ENCODE data around the gene EPHB2.
"Not testable (repeated sequence)": the region's sequence is repeated elsewhere in the genome, so short reads cannot be mapped to it uniquely, and the experiment has no call there.

EPHB2 gene

DNA sequence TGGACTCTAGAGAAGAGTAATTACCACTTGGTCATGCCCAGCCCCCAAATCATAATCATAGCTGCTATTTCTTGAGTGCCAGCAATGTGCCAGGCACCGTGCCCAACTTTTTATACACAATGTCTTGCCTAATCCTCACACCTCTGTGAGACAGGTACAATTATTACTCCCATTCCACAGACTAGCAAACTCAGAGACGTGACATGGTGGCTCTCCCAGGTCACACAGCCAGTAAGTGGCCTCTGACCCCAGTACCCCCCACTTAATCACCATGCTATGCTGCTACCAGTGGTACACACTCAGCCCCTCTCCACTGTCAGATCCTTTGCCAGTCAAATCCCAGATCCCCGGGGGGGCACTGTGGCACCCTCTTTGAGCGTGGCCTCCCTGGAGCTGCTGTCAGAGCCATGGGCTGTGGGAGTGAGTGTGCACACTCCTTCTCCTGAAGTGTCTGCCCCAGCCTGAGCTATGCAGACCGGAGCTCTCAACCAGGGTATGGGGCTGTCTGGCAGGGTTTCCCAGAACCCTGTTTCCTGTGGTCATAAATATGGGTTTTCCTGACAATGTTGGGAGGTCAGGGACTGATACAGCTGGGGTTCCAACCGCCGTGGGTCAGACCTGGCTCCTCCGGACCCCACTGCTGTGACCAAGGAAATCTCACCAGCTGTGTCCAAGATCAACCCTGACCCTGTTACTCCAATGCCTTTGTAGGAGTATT, 210.3 kb downstream of the EPHB2 start:
- H3K4me1 Mint-ChIP-seq (ENCODE audit: low read depth) = no peaks in the 10 kb centered on the region
- no peaks in the 10 kb centered on the region for H3K27me3 Mint-ChIP-seq (ENCODE audit: low read depth)
- H3K27ac Mint-ChIP-seq = no peak overlapping the region
- no peak overlapping the region for H3K4me3 Mint-ChIP-seq
- H3K36me3 Mint-ChIP-seq (ENCODE audit: low read depth) = no peaks in the 10 kb centered on the region
- no peaks in the 10 kb centered on the region for H3K9me3 Mint-ChIP-seq

DNA sequence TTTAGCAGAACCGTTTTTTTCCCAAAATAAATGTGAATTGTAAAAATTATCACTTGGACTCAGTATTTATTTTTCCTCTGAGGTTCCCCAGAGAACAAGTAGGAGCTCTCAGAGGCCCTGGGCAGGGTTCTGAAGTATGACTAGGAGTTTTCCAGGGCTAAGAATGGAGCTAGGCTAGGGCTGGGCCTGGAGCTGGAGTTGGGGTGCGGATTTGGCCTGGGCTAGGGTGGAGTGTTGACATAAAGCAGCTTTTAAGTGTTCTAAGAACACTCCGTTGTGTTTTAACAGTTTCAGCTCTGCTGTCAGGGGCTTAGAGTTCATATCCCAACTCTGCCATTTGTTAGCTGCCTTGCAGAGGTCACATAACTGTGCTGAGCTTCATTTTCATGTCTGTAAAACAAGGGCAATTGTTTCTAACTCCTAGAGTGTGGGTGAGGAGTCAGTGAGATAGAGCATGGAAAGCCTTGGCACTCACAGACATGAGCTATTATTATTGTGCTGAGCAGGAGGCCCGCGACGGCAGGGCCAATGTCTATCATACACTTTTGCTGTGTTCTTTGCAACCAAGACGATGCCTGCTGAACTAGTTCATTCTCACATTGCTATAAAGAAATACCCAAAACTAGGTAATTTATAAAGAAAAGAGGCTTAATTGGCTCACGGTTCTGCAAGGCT, 210.9 kb downstream of the EPHB2 start:
- Mint-ChIP-seq H3K36me3 (ENCODE audit: low read depth) (no peaks in the 10 kb centered on the region), H3K27ac (no peak overlapping the region), H3K4me3 (no peak overlapping the region), H3K9me3 (no peaks in the 10 kb centered on the region), H3K4me1 (ENCODE audit: low read depth) (no peaks in the 10 kb centered on the region), H3K27me3 (ENCODE audit: low read depth) (no peaks in the 10 kb centered on the region)

DNA sequence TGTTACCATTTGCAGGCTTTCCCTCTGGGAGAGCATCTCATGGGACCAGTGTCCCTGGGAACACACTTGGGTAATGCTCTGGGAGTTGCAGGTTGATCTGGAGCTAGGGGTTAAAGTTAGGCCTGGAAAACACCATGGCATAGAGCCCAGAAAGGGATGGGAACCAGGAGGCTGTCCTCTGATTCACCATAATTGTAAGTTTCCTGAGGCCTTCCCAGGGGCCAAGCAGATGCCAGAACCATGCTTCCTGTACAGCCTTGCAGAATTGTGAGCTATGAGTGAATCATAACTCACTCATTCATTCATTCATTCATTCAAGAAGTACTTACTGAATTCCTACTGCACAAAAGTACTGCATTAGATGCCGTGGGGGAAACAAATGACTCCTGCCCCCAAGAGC, 212.0 kb downstream of the EPHB2 start:
- Mint-ChIP-seq H3K4me1 (ENCODE audit: low read depth) (no peaks in the 10 kb centered on the region), H3K4me3 (no peak overlapping the region), H3K36me3 (ENCODE audit: low read depth) (no peaks in the 10 kb centered on the region), H3K27me3 (ENCODE audit: low read depth) (no peaks in the 10 kb centered on the region), H3K27ac (no peak overlapping the region), H3K9me3 (no peaks in the 10 kb centered on the region)

DNA sequence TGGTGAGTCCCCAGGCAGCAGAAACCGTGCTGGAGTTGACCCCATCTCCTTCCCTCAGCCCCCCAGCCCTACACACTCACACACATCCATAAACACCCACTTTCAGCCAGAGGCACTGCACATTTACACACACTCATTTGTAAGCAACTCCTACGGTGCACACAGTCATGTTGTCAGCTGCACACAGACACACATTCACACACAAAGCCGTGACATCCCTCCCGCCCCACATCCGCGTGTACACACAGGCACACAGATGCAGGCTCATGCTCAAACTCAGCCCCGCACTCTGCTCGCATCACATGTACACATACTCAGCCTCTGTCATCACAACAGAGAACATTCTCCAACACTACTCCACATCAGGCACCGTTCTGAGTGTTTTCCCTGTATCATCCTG, 214.5 kb downstream of the EPHB2 start:
- no peaks in the 10 kb centered on the region for H3K36me3 Mint-ChIP-seq (ENCODE audit: low read depth)
- no peaks in the 10 kb centered on the region for H3K4me1 Mint-ChIP-seq (ENCODE audit: low read depth)
- H3K27ac Mint-ChIP-seq = no peak overlapping the region
- H3K27me3 Mint-ChIP-seq (ENCODE audit: low read depth) = no peaks in the 10 kb centered on the region
- H3K4me3 Mint-ChIP-seq = no peak overlapping the region
- H3K9me3 Mint-ChIP-seq = no peaks in the 10 kb centered on the region

DNA sequence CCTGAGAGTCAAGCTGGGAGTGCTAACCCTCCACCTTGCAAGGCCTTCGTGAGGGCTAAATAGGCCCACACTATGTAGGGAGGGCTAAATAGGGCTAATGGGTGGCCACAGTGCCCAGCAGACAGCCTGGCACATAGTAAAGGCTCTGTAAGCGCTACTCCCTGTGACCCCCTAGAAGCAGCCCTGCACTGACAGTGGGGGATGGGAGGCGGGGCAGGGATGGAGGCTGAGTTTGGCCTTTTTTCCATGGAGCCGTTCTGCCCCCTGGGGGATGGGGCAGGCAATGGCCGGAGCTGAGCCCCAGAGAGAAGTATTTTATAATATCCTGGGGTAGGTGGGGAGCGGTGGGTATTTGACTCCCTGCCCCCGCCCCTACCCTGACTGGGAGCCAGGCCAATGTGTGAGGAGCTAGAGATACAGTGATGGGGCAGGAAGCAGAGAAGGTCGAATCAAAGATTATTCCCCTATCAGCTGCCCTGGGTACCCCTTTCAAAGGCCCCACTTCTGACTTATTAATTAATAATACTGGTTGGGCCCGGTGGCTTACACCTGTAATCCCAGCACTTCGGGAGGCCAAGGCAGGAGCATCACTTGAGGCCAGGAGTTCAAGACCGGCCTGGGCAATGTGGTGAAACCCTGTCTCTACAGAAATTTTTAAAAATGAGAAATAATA, 219.7 kb downstream of the EPHB2 start:
- Mint-ChIP-seq H3K36me3 (ENCODE audit: low read depth) (no peaks in the 10 kb centered on the region), H3K27me3 (ENCODE audit: low read depth) (no peaks in the 10 kb centered on the region), H3K27ac (no peak overlapping the region), H3K4me1 (ENCODE audit: low read depth) (no peaks in the 10 kb centered on the region), H3K9me3 (no peaks in the 10 kb centered on the region), H3K4me3 (no peak overlapping the region)

DNA sequence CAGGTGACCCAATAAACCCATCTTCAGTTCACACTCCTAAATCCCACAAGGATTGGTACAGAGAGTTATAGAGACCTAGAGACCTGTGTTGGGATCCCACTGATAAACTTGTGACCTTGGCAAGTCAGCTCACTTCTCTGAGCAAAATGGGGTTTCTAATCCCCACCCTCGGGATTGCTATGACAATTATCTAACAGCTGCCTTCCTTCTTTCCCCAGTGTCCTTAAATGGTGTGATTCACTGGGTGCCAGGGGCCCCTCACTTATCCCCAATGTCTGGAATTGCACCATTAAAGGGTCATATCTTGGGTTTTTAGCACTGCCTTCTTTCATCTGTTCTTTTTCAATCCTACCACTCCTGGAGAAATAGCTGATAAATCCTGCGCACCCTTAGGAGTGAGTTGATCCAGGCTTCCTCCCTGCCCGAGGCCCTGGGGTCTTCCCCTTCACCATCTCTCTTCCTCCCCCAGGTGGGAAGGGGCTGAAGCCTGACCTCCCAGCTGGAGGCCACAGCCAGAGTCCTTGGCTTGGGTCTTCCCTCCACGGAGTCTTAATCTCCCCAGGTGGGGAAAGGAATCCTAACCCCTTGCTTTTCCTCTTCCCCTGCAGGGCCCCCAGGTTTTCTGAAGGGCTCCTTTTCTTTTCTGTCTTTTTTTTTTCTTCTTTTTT, 222.3 kb downstream of the EPHB2 start:
- H3K27ac Mint-ChIP-seq = no peak overlapping the region
- H3K27me3 Mint-ChIP-seq (ENCODE audit: low read depth) = no peaks in the 10 kb centered on the region
- H3K9me3 Mint-ChIP-seq = no peaks in the 10 kb centered on the region
- H3K4me1 Mint-ChIP-seq (ENCODE audit: low read depth) = no peaks in the 10 kb centered on the region
- no peaks in the 10 kb centered on the region for H3K36me3 Mint-ChIP-seq (ENCODE audit: low read depth)
- no peak overlapping the region for H3K4me3 Mint-ChIP-seq

DNA sequence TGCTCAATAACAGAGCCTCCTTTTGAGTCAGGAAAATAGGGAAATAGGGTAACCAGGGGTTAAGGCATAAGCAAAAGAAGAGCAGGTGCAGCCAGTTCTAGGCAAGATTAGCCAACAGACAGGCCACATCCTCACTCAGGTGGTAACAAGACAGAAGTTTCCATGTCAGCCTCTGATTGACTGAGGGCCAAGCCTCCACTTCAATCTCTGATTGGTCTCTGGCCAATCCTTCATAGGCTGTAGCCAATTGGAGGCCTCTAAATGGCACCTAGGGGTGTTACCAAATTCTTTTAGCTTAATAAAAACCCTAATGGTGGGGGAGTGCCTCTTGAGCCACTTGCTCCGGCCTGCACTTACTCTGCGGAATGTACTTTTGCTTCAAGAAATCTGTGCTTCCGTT, 224.8 kb downstream of the EPHB2 start:
- H3K9me3 Mint-ChIP-seq = peaks cover 7% of the 10 kb centered on the region
- H3K36me3 Mint-ChIP-seq (ENCODE audit: low read depth) = no peaks in the 10 kb centered on the region
- peaks cover 3% of the 10 kb centered on the region for H3K27me3 Mint-ChIP-seq (ENCODE audit: low read depth)
- no peaks in the 10 kb centered on the region for H3K4me1 Mint-ChIP-seq (ENCODE audit: low read depth)
- no peak overlapping the region for H3K4me3 Mint-ChIP-seq
- H3K27ac Mint-ChIP-seq = no peak overlapping the region

DNA sequence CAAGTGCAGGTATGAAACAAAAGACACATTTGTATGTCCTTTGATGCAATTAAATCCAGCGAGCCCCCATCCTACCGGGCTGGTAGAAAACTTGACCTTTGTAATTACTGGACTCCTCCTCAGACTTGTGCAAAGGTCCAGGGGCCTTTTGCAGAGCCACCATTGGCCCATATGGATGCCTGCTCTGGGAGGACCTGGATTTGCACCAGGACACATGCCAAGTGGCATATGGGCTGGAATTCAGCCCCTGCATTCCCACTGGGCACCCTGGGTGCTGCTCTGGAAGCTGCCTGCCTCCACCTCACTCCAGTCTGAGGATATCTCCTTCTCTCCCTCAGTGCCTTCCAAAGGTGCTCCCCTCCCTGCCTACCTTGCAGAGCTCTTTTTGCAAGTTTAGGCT, 226.0 kb downstream of the EPHB2 start:
- H3K4me3 Mint-ChIP-seq = no peak overlapping the region
- H3K27me3 Mint-ChIP-seq (ENCODE audit: low read depth) = peaks cover 6% of the 10 kb centered on the region
- no peak overlapping the region for H3K27ac Mint-ChIP-seq
- peaks cover 16% of the 10 kb centered on the region for H3K9me3 Mint-ChIP-seq
- H3K4me1 Mint-ChIP-seq (ENCODE audit: low read depth) = no peaks in the 10 kb centered on the region
- H3K36me3 Mint-ChIP-seq (ENCODE audit: low read depth) = no peaks in the 10 kb centered on the region

DNA sequence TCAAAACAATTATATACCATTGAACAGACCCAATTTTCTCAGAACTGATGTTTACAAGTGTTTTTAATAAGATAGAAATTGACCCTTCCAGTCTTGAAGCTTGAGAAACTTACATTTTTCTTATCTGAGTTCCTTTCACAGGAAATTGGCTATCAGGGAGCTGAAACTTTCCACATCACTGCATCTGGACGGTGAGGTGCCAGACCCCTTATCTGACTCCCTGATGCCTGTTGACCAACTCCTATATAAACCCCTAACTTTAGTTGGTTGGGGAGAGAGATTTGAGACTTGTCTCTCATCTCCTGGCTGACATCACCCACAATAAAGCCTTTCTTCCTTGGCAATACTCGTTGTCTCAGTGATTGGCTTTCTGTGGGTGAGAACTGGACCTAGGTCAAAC, 230.6 kb downstream of the EPHB2 start:
- Mint-ChIP-seq H3K36me3 (ENCODE audit: low read depth) (no peaks in the 10 kb centered on the region), H3K27ac (no peak overlapping the region), H3K4me3 (no peak overlapping the region), H3K9me3 (peaks cover 16% of the 10 kb centered on the region), H3K27me3 (ENCODE audit: low read depth) (peaks cover 6% of the 10 kb centered on the region), H3K4me1 (ENCODE audit: low read depth) (no peaks in the 10 kb centered on the region)

DNA sequence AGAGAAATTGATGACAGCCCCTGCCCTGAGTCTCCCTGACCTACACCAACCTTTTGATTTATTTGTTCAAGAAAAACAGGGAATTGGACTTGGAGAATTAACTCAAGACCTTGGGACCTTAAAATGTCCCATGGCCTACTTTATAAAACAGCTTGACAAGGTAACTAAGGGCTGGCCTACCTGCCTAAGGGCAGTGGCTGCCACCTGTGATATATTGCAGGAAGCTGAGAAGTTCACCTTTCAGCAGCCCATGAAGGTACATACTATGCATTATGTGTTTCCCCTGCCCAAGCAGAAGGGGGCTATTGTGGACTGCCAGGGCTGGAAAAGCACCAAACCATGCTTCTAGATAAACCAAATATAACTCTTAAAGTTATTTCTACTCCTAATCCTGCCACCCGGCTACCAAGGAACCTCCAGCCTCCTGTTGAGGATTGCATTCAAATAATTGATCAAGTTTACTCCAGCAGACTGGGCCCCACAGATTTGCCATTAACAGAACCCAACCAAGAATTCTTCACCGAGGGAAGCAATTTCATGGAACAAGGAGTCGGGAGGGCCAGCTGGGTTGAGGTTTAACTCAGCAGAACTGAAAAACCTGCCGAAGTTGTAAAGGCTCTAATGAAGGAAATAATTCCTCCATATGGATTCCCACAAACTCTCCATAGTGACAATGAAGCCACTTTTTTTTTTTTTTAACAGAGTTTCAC, 233.9 kb downstream of the EPHB2 start:
- H3K27ac Mint-ChIP-seq = no peak overlapping the region
- no peaks in the 10 kb centered on the region for H3K36me3 Mint-ChIP-seq (ENCODE audit: low read depth)
- H3K4me3 Mint-ChIP-seq = no peak overlapping the region
- peaks cover 16% of the 10 kb centered on the region for H3K27me3 Mint-ChIP-seq (ENCODE audit: low read depth)
- peaks cover 15% of the 10 kb centered on the region for H3K9me3 Mint-ChIP-seq
- no peaks in the 10 kb centered on the region for H3K4me1 Mint-ChIP-seq (ENCODE audit: low read depth)

DNA sequence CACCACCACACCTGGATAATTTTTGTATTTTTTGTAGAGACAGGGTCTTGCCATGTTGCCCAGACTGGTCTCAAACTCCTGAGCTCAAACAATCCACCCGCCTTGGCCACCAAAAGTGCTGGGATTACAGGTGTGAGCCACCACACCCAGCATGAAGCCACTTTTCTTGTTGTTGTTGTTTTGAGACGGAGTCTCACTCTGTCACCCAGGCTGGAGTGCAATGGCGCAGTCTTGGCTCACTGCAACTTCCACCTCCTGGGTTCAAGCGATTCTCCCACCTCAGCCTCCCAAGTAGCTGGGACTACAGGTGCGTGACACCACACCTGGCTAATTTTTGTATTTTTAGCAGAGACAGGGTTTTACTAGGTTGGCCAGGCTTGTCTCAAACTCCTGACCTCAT, 234.5 kb downstream of the EPHB2 start:
- H3K27me3 Mint-ChIP-seq (ENCODE audit: low read depth) = peaks cover 19% of the 10 kb centered on the region
- H3K36me3 Mint-ChIP-seq (ENCODE audit: low read depth); H3K4me3 Mint-ChIP-seq; H3K4me1 Mint-ChIP-seq (ENCODE audit: low read depth); H3K27ac Mint-ChIP-seq: not testable (repeated sequence)
- peaks cover 11% of the 10 kb centered on the region for H3K9me3 Mint-ChIP-seq

DNA sequence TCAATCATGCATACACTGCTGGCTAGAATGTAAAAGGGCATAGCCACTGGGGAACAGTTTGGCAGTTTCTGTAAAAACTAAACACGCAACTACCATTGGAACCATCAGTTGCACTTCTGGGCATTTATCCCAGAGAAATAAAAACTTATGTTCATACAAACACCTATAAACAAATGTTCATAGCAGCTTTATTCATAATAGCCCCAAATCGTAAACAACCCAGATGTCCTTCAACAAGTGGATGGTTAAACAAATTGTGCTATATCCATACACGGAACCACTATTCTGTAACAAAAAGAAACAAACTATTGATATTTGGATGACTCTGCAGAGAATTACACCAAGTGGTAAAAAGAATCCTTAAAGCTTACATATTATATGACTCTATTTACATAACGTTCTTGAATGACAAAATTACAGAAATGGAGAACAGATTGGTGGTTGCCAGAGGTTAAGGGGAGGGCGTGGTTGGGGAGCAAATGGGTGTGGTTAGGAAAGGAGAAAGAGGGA, 239.2 kb downstream of the EPHB2 start:
- Mint-ChIP-seq H3K9me3 (no peaks in the 10 kb centered on the region), H3K4me1 (ENCODE audit: low read depth) (no peaks in the 10 kb centered on the region), H3K36me3 (ENCODE audit: low read depth) (no peaks in the 10 kb centered on the region), H3K27ac (no peak overlapping the region), H3K4me3 (no peak overlapping the region), H3K27me3 (ENCODE audit: low read depth) (peaks cover 33% of the 10 kb centered on the region)

DNA sequence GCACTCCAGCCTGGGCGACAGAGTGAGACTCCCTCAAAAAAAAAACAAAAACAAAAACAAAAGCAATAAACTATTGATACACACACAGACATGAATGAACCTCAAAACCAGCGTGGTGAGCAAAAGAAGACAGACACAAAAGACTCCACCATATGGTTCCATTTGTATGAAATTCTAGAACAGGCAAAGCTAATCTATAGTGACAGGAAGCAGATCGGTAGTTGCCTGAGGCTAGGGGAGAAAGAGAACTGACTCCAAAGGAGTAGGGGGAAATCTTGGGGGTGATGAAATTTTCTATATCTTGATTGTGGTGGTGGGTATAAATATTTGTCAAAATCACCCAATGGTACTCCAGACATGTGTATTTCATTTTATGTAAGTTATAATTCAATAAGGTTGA, 241.2 kb downstream of the EPHB2 start:
- H3K27ac Mint-ChIP-seq = no peak overlapping the region

DNA sequence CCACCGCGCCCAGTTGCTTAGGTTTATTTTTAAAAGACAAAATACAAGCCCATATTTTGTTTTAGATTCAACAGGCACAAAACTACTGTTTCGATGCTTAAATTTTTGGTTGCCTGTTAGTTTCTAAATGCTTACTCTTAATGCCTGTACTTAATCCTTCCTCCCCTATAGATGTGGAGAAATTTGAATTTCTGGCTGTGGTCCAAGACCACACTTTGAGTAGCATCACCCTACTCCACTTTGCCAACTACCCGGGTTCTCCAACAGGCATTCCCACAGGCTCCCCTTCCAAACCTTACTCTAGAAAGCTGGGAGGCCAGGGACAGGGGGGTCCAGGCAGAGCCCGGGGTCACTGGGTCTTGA, 242.0 kb downstream of the EPHB2 start:
- H3K27ac Mint-ChIP-seq = no peak overlapping the region
- no peaks in the 10 kb centered on the region for H3K4me1 Mint-ChIP-seq (ENCODE audit: low read depth)
- H3K9me3 Mint-ChIP-seq = no peaks in the 10 kb centered on the region
- peaks cover 33% of the 10 kb centered on the region for H3K27me3 Mint-ChIP-seq (ENCODE audit: low read depth)
- no peaks in the 10 kb centered on the region for H3K36me3 Mint-ChIP-seq (ENCODE audit: low read depth)
- no peak overlapping the region for H3K4me3 Mint-ChIP-seq

More for the DNA sequence above, 241.2 kb downstream of the EPHB2 start:
- Mint-ChIP-seq H3K36me3 (ENCODE audit: low read depth) (no peaks in the 10 kb centered on the region), H3K9me3 (no peaks in the 10 kb centered on the region), H3K4me1 (ENCODE audit: low read depth) (no peaks in the 10 kb centered on the region), H3K4me3 (no peak overlapping the region), H3K27me3 (ENCODE audit: low read depth) (peaks cover 33% of the 10 kb centered on the region)

All from T-helper 1 cell treated with Interleukin-12 subunit alpha and Interleukin-12 subunit beta and Interleukin-4 antibody, amounts not matched to agents 30 μg/mL and 1 μg/mL, for 36 hours (primary cell).